ENCODE data around the gene TWSG1. TPM values are rescaled to one million over a fixed set of nuclear protein-coding genes. Genes with fewer than 3 reads are reported as not detected.
"Not testable (repeated sequence)": the region's sequence is repeated elsewhere in the genome, so short reads cannot be mapped to it uniquely, and the experiment has no call there.

Gene TWSG1
- total RNA-seq, 1 donor = 33.7 TPM

DNA sequence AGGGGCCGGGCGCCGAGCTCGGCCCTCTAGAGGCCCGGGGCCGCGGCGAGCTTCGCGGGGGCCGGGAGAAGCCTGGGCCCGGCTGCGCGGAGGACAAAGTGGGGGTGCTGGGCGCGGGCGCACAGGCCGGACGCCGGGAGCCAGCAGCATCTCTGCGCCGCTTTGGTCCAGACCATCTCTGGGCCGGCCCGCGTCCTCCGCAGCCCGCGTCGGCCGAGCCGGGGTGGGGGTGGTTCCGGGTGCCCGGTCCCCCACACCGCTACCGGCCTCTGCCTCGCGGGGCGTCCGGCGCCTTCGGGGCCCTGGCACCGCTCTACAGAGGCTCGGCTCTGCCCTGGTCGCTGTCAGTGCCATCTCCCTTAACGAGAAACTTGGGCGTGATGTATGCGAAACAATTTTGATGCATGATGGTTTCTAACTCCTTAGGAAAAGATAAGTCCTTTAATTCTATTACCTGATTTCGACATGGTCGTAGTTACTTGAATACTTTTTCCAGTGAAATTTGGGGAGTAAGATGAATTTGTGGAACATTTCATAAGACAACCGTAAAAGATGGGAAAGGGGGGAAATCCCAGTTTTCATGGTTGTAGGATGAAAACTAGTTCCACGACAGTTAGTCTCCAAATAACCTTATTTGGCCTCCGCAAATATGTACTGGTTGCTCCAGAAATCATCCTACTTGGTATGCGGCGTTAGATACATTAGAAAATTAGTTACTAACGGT lies 562 bp downstream of the TWSG1 start:
- DNase-seq (ENCODE audit: low read depth in 2 of 3, low spot score in 2 of 3) = peak; percentile 13 to 53 (median 47)

- no peak for DNase-seq (ENCODE audit: low read depth in 2 of 3, low spot score in 2 of 3)
These were observed 1.1 kb downstream of the TWSG1 start for GRCh38 chr18:9335697-9336045.

DNA sequence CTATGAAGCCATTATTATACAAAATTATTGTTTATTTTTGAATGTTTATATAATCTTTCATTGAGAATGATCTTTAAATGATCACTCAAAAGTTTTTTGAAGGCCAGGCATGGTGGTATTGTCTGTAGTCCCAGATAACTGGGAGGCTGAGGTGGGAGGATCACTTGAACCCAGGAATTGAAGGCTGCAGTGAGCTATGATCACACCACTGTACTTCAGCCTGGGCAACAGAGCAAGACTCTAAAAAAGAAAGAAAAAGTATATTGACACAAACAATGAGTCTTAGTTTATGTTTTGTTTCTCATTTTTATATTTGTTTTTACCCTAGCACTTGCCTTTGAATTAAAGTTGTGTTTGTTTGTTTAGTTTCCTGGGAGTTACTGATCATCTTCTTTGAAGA lies 2.3 kb downstream of the TWSG1 start:
- DNase-seq (ENCODE audit: low read depth in 2 of 3, low spot score in 2 of 3) = no peak

DNA sequence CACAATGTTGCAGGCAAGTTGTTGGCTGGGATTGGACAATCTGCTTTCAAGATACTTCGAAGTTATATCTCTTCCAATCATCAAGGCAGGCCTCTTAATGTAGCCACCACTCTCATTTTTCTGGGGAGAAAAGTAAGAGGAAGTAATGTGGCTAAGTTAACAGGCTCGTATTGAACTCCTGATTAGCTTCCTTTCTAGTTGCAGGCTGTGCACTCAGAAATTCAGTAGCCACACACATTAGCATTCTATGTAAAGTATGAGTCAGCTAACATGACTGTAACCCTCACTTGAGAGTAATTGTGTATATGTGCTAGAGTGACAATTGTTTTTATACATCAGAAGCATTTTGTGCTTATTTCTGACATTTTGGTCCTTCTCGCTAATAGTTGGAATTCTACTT lies 3.3 kb downstream of the TWSG1 start:
- peak in 2 of 3 donors; percentile 48 to 88 for DNase-seq (ENCODE audit: low read depth in 2 of 3, low spot score in 2 of 3)

- DNase-seq (ENCODE audit: low read depth in 2 of 3, low spot score in 2 of 3) = no peak
These were observed 5.9 kb downstream of the TWSG1 start for GRCh38 chr18:9340472-9340871.

DNA sequence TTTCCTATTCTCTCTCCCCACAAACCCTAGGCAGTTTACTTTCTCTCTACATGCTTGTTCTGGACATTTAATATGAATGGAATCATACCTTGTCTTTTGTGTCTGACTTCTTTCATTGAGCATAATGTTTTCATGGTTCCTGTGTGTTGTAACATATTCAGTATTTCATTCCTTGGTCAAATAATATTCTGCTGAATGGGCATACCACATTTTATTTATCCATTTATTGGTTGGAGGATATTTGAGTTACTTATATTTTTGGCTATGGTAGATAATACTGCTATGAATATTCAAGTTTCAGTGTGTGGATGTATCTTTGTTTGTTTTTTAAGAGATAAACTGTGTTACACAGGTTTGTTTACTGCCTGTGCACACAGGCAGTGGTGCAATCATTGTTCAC lies 9.0 kb downstream of the TWSG1 start:
- no peak for DNase-seq (ENCODE audit: low read depth in 2 of 3, low spot score in 2 of 3)

- no peak for DNase-seq (ENCODE audit: low read depth in 2 of 3, low spot score in 2 of 3)
These were observed 12.2 kb downstream of the TWSG1 start for GRCh38 chr18:9346775-9347174.

DNA sequence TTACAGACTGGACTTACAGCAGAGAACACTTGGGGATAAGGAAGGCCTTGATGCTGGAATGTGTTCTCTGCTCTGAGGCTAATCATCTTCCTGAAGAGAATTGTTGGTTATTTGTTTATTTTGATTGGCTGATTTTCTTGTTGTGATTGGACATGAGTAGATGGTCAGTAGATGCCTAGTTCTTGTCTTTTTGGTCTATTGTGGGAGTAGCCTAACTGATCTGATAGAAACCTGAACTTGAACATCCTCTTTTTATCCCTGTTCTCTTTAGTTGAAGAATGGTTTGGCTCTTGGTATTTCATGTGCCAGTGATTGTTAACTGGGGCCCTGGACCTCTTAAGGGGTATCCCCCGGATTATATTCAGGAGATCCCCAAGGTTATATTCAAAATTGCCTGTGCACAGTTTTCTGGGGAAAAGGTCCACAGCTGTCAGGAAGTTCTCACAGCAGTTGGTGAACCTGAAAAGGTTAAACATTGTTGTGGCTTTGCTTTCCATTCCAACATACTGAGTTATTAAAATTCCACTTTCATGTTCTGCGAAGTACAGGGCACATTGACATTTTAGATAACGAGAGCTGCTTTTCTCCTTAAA lies 13.6 kb downstream of the TWSG1 start:
- no peak for DNase-seq (ENCODE audit: low read depth in 2 of 3, low spot score in 2 of 3)

DNA sequence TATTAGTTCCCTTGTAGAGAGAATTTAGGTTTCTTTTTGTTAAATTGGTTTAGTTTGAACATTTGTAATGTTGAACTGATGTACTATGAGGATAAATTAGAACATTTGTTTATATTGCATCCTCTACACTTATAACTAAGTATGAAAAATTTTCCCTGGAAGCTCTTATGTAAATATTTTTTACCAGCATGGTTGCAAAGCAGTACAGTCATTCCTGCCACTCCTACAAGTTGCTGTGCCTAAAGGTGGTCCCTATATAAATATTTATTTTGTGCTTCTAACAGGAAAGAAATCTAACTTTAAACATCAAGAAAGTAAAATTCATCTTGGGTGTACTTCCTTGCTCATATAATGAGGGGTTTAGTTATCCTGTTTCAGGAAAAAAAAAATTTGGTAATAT lies 14.2 kb downstream of the TWSG1 start:
- no peak for DNase-seq (ENCODE audit: low read depth in 2 of 3, low spot score in 2 of 3)

DNA sequence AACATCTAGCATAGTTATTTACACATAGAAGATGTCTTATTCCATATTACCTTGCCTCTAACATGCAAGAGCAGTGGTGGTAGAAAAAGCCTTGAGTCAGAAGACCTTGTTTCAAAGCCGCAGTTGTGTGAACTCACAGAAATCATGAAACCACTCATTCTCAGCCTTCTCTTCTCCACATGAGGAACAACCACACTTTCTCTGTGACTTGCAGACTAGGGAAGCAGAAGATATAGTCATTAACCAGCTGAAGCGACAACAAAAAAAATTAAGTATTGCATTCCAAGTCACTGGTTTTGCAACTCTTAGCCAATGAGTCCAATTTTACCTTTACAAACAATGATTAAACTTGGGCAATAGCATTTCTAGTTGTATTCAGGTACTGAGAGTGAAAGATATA lies 19.0 kb downstream of the TWSG1 start:
- DNase-seq (ENCODE audit: low read depth in 2 of 3, low spot score in 2 of 3) = peak in 1 of 3 donors; percentile 41

DNA sequence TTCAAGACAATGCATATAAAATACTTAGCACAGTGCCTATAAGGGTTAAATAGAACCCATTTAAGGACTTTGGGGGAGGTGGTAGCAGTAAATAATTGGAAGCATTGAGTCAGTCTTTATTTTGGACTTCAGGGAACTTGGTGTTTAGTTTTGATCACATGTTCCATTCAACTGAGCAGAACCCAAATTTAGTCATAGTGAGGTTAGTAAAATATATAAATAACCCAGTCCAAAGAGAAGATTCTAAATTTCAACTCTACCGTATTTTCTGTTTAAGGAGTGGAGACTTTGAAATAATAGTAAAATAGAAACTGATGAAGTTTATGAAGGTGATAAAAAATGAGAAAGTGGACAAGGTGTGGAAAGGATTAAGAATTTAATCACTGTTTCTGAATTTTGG lies 19.7 kb downstream of the TWSG1 start:
- DNase-seq (ENCODE audit: low read depth in 2 of 3, low spot score in 2 of 3) = no peak

DNA sequence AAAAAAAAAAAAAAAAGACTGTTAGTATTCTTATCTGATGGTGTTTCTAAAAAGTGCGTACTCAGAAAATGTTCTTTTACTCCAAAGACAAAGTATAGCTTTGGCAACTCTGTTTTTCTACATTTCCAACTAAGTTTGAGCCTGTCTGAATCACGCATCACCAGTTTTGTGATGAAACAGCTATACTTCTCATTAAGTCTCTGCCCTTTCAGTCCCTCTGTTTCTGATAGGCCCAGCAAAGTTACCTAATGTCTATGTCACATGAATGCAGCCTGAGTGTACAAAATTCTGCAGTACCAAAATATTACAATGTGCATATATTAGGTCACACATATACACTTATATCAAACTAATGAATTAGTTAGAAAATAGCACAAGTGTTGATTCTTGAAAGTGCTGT lies 22.4 kb downstream of the TWSG1 start:
- no peak for DNase-seq (ENCODE audit: low read depth in 2 of 3, low spot score in 2 of 3)

DNA sequence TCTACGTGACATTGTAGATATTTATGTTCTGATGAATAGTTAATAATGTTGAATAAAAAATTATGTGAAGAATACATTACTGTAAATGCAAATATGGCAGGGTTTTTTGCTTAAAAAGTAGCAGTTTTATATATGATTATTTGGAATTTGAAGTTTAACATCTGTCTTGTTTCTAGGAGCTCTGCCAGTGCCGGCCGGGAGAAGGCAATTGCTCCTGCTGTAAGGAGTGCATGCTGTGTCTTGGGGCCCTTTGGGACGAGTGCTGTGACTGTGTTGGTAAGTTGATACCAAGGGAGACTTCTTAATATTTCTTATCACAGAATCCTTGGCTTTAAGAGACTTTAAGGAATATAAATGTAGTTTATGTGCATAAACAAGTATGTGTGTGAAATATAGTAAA lies 25.2 kb downstream of the TWSG1 start:
- no peak for DNase-seq (ENCODE audit: low read depth in 2 of 3, low spot score in 2 of 3)

DNA sequence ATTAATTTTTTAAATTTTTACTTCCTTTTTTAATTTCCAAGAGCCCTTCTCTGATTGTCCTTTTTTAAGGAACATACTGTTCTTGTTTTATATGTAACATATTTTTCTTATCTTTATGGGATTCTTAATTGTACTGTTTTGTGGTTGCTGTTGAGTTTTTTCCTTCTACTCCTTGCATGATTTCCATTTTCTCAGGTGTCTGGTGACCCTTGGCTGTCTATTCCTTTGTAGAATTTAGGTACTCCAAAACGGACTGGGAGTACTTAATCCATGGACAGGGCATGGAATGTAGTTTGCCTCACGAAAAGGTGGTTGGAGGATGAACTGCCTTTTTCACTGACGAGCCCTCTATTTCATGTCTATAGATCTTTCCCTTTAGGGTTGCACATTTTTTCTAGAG lies 26.6 kb downstream of the TWSG1 start:
- DNase-seq (ENCODE audit: low read depth in 2 of 3, low spot score in 2 of 3) = no peak

DNA sequence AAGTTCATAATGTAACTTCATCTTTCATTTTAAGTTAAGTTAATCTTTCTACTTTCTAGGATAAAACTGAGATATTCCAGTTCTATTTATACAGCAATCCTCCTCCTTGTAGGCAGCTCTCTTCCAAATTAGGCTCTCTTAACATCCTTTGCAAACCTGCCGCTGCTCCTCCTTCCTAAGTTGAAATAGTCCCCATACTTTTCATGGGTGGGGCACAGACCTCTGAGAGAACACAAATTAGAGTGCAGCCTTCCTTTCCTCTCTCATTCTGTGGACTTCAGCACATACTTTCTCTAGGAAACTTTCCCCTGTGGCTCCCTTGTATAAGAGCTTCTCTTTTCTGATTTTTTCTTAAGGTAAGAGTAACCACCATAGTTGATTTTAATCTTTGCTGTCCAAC lies 28.3 kb downstream of the TWSG1 start:
- DNase-seq (ENCODE audit: low read depth in 2 of 3, low spot score in 2 of 3) = no peak

DNA sequence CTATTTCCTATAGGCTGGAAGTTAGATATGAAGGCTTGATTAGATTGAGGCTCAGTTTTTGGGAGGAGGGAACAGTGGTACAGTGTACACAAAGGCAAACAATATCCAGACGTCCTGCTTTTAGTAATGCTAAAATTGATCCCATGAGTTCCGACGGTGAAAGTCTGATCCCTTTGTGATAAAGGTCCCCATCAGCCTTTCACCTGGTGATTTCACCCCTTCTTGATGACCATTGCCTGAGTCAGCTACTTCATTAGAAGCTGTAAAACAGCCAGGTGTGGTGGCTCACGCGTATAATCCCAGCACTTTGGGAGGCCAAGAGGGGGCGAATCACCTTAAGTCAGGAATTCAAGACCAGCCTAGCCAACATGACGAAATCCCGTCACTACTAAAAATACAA lies 29.7 kb downstream of the TWSG1 start:
- DNase-seq (ENCODE audit: low read depth in 2 of 3, low spot score in 2 of 3) = no peak

GRCh38 chr18:9365406-9365805 lies 30.8 kb downstream of the TWSG1 start:
- DNase-seq (ENCODE audit: low read depth in 2 of 3, low spot score in 2 of 3) = no peak

- DNase-seq (ENCODE audit: low read depth in 2 of 3, low spot score in 2 of 3) = no peak
These were observed 31.6 kb downstream of the TWSG1 start for GRCh38 chr18:9366126-9366714.

GRCh38 chr18:9373254-9373653 lies 38.7 kb downstream of the TWSG1 start:
- DNase-seq (ENCODE audit: low read depth in 2 of 3, low spot score in 2 of 3) = not testable (repeated sequence)

DNA sequence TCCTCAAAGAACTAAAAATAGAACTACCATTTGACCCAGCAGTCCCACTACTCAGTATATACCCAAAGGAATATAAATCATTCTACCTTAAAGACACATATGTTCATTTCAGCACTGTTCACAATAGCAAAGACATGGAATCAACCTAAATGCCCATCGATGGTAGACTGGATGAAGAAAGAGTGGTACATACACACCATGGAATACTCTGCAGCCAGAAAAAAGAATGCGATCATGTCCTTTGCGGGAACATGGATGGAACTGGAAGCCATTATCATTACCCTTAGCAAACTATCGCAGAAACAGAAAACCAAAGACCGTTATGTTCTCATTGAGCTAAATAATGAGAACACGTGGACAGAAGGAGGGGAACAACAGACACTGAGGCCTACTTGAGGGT lies 44.5 kb downstream of the TWSG1 start:
- no peak for DNase-seq (ENCODE audit: low read depth in 2 of 3, low spot score in 2 of 3)

DNA sequence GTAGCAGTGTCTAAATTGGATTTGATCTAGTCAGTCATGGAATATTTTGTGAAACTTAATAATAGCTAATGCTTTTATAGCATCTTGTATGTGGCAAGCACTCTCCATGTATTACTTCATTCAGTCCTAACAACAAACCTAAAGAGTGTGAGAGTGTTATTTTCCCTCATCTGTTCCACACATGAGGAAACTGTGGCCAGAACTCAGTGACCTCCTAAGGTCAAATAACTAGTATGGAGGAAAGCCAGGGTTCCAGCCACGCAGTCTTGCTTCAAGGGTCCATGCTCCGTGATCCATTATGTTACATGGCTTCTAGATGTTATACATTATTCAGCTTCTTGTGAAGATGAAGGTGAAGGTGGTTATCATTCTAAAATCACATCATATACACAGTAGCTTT lies 45.5 kb downstream of the TWSG1 start:
- no peak for DNase-seq (ENCODE audit: low read depth in 2 of 3, low spot score in 2 of 3)

DNA sequence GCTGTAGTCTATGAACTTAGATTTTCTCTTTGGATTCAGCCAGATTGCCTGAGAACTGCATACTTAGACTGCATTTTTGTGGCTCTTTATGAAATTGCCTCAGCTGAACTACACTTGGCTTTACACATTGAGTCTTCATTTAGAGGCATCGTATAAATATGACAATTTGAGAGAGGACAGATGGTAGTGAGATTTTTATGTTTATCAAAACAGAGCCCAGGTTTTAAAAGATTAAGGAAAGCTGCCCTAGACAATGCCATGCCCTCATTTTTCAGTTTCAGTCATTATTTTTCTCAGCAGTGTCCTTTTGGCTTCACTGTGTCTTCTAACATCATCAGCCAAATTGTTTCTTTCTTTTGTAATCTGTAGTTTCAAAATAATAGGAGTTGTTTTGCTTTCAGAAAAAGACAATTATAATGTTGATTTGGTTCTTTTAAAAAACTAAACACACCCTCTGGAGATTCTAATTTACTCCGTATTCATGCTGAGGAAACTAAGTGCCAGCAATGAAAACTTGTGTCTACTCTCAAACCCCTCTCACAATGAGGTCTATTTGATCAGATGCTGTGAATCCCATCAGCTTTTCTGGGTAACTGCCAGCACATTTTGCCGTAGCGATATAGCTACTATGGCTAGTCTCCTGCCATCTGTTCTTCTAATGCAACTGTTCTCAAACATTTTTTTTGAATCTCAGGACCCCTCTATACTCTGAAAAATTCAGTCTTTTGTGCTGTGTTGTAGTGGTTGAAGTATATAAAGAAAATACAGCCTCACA lies 46.2 kb downstream of the TWSG1 start:
- DNase-seq (ENCODE audit: low read depth in 2 of 3, low spot score in 2 of 3) = no peak

All from hematopoietic multipotent progenitor cell (in vitro differentiated cells).